SK-N-SH treated with all-trans-retinoic acid at 6 μM for 48 hours (cell line): ENCODE results near the gene SPSB2.

ENCODE experiments used
- ATAC-seq: fragments of 200-7000 bp; cut with Tn5 transposase; 3 replicates; pipeline ENCODE4 v1.9.1; 2020; ENCODE audit warnings: mild to moderate bottlenecking, moderate library complexity
- ARNTL ChIP-seq: fragments of 450-650 bp; formaldehyde crosslinking; IDR thresholded peaks from 2 replicates; pipeline ENCODE4 v1.5.0; 2020; ENCODE audit warnings: low read depth, mild to moderate bottlenecking, moderate library complexity, borderline replicate concordance
- BACH2 ChIP-seq: fragments of 250-450 bp; sonication (Bioruptor Pico); IDR thresholded peaks from 2 replicates; pipeline ENCODE4 v1.9.0; 2021; ENCODE audit warnings: mild to moderate bottlenecking, borderline replicate concordance
- CSDC2 ChIP-seq: fragments of 250-450 bp; sonication (Bioruptor Pico); IDR thresholded peaks from 2 replicates; pipeline ENCODE4 v1.5.0; 2020; ENCODE audit warnings: mild to moderate bottlenecking, moderate library complexity
- ESRRG ChIP-seq: fragments of 250-450 bp; sonication (Bioruptor Pico); IDR thresholded peaks from 2 replicates; pipeline ENCODE4 v1.6.1; 2021; ENCODE audit warnings: mild to moderate bottlenecking
- GLIS3 ChIP-seq: fragments of 250-450 bp; sonication (Bioruptor Pico); IDR thresholded peaks from 2 replicates; pipeline ENCODE4 v1.5.0; 2020; ENCODE audit warnings: mild to moderate bottlenecking, moderate library complexity
- ISL1 ChIP-seq: fragments of 250-450 bp; sonication (Bioruptor Pico); IDR thresholded peaks from 2 replicates; pipeline ENCODE4 v2.1.2; 2022; ENCODE audit warnings: mild to moderate bottlenecking, moderate library complexity
- OSR1 ChIP-seq: fragments of 250-450 bp; sonication (Bioruptor Pico); IDR thresholded peaks from 2 replicates; pipeline ENCODE4 v1.8.0; 2022; ENCODE audit warnings: moderate library complexity, mild to moderate bottlenecking, inconsistent platforms
- PATZ1 ChIP-seq: fragments of 250-450 bp; sonication (Bioruptor Pico); IDR thresholded peaks from 2 replicates; pipeline ENCODE4 v1.8.0; 2020; ENCODE audit warnings: mild to moderate bottlenecking, moderate library complexity, borderline replicate concordance
- PPARA ChIP-seq: fragments of 250-450 bp; sonication (Bioruptor Pico); IDR thresholded peaks from 2 replicates; pipeline ENCODE4 v1.5.0; 2020; ENCODE audit warnings: mild to moderate bottlenecking, borderline replicate concordance
- RARB ChIP-seq: fragments of 250-450 bp; sonication (Bioruptor Pico); IDR thresholded peaks from 2 replicates; pipeline ENCODE4 v1.8.0; 2021; ENCODE audit warnings: mild to moderate bottlenecking, moderate library complexity
- TCF4 ChIP-seq: fragments of 250-450 bp; sonication (Bioruptor Pico); IDR thresholded peaks from 2 replicates; pipeline ENCODE4 v1.8.0; 2021; ENCODE audit warnings: mild to moderate bottlenecking, moderate library complexity, borderline replicate concordance
- TOX ChIP-seq: fragments of 250-450 bp; sonication (Bioruptor Pico); IDR thresholded peaks from 2 replicates; pipeline ENCODE4 v1.8.0; 2021; ENCODE audit warnings: mild to moderate bottlenecking, moderate library complexity, borderline replicate concordance
- TSHZ2 ChIP-seq: fragments of 250-450 bp; sonication (Bioruptor Pico); IDR thresholded peaks from 2 replicates; pipeline ENCODE4 v1.5.0; 2020; ENCODE audit warnings: mild to moderate bottlenecking, moderate library complexity
- ZC3H10 ChIP-seq: fragments of 250-450 bp; sonication (Bioruptor Pico); IDR thresholded peaks from 2 replicates; pipeline ENCODE4 v1.5.1; 2021; ENCODE audit warnings: mild to moderate bottlenecking, moderate library complexity
- ZFP3 ChIP-seq: fragments of 250-450 bp; sonication (Bioruptor Pico); IDR thresholded peaks from 2 replicates; pipeline ENCODE4 v1.5.0; 2020; ENCODE audit warnings: mild to moderate bottlenecking, moderate library complexity
- ZNF565 ChIP-seq: fragments of 450-650 bp; formaldehyde crosslinking; conservative IDR thresholded peaks from 2 replicates; pipeline ENCODE4 v1.5.0; 2020; ENCODE audit warnings: low read depth, mild to moderate bottlenecking, moderate library complexity
- ZNF70 ChIP-seq: fragments of 450-650 bp; formaldehyde crosslinking; IDR thresholded peaks from 2 replicates; pipeline ENCODE4 v1.5.0; 2020; ENCODE audit warnings: mild to moderate bottlenecking, moderate library complexity
- TF ChIP-seq, protein P1 (sequence below): fragments of 250-450 bp; sonication (Bioruptor Pico); IDR thresholded peaks from 2 replicates; pipeline ENCODE4 v1.8.0; 2021; ENCODE audit warnings: low read depth, mild to moderate bottlenecking, moderate library complexity, borderline replicate concordance
- TF ChIP-seq, protein P2 (sequence below): fragments of 250-450 bp; sonication (Bioruptor Pico); IDR thresholded peaks from 2 replicates; pipeline ENCODE4 v1.5.1; 2020; ENCODE audit warnings: low read depth, mild to moderate bottlenecking, moderate library complexity

The SPSB2 gene

DNA sequence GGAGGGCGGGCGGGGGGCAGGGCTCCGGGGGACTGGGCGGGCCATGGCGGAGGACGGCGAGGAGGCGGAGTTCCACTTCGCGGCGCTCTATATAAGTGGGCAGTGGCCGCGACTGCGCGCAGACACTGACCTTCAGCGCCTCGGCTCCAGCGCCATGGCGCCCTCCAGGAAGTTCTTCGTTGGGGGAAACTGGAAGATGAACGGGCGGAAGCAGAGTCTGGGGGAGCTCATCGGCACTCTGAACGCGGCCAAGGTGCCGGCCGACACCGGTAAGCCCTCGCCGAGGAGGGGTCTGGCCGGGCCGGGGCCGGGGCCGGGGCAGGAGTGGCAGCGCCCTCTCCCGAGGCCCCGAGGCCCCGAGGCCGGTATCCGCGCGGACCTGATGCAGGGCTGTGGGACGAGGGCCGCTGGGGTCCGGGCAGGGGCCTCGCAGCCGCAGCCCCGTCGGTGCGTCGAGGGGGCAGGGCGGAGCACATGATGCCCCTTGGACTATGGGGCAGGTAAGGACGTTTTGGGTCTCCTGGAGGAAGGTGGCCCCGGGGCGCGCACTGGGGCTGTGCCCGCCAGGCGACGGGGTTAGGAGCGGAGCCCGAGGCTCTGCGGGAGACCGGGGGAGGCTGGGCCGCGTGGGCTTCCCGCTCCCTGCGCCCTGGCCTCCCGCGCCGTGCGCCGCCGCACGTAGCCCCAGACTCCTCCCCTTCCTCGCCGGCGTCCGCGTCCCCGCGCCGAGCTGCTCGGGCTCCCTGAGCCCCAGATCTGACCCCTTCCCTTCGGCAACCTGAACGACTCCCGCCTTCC, 5.5 kb downstream of the SPSB2 start, which contains the start of gene TPI1:
Gene TPI1, plus strand, starts transcription at position 119 of the 798 bp plus-strand sequence. Its CDS starts 36 bp downstream, at position 155.
- TF ChIP-seq TOX (CRISPR knock-in tag) (no peak), OSR1 (CRISPR knock-in tag) (no peak), GLIS3 (CRISPR knock-in tag) (no peak), ZNF70 (CRISPR knock-in tag) (no peak), ISL1 (CRISPR knock-in tag) (no peak)
- TF ChIP-seq, protein P1, sequence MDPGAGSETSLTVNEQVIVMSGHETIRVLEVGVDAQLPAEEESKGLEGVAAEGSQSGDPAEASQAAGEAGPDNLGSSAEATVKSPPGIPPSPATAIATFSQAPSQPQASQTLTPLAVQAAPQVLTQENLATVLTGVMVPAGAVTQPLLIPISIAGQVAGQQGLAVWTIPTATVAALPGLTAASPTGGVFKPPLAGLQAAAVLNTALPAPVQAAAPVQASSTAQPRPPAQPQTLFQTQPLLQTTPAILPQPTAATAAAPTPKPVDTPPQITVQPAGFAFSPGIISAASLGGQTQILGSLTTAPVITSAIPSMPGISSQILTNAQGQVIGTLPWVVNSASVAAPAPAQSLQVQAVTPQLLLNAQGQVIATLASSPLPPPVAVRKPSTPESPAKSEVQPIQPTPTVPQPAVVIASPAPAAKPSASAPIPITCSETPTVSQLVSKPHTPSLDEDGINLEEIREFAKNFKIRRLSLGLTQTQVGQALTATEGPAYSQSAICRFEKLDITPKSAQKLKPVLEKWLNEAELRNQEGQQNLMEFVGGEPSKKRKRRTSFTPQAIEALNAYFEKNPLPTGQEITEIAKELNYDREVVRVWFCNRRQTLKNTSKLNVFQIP (CRISPR knock-in tag): no peak
- TF ChIP-seq, protein P2, sequence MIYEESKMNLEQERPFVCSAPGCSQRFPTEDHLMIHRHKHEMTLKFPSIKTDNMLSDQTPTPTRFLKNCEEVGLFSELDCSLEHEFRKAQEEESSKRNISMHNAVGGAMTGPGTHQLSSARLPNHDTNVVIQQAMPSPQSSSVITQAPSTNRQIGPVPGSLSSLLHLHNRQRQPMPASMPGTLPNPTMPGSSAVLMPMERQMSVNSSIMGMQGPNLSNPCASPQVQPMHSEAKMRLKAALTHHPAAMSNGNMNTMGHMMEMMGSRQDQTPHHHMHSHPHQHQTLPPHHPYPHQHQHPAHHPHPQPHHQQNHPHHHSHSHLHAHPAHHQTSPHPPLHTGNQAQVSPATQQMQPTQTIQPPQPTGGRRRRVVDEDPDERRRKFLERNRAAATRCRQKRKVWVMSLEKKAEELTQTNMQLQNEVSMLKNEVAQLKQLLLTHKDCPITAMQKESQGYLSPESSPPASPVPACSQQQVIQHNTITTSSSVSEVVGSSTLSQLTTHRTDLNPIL (CRISPR knock-in tag): no peak
- peak; percentile 79 for ATAC-seq

- TF ChIP-seq ESRRG (no peak), GLIS3 (CRISPR knock-in tag) (no peak), CSDC2 (CRISPR knock-in tag) (no peak), ZNF565 (CRISPR knock-in tag) (no peak), TSHZ2 (no peak), ZC3H10 (CRISPR knock-in tag) (no peak), TOX (CRISPR knock-in tag) (no peak), RARB (CRISPR knock-in tag) (no peak), PPARA (no peak), OSR1 (CRISPR knock-in tag) (no peak), BACH2 (no peak), PATZ1 (no peak), ARNTL (CRISPR knock-in tag) (no peak), ISL1 (CRISPR knock-in tag) (no peak), TCF4 (CRISPR knock-in tag) (no peak), ZFP3 (CRISPR knock-in tag) (no peak)
- TF ChIP-seq, protein P1 (CRISPR knock-in tag): no peak
- TF ChIP-seq, protein P2 (CRISPR knock-in tag): no peak
- peak; percentile 8 for ATAC-seq
Observed at GRCh38 chr12:6866920-6867412, 6.1 kb downstream of the SPSB2 start.
